ENCODE measurements around the gene INF2. TPM values are rescaled to one million over a fixed set of nuclear protein-coding genes. Genes with fewer than 3 reads are reported as not detected.

INF2 gene
- total RNA-seq, 1 experiment from 2014 or later, result 58.3 TPM

GRCh38 chr14:104690861-104691455 lies 1.5 kb downstream of the INF2 start:
- H3K23me2 ChIP-seq (ENCODE audit: insufficient read length, low read depth, low read length, poor library complexity, severe bottlenecking), result peaks cover 6% of the 10 kb centered on the region
- no peaks in the 10 kb centered on the region for H4K20me1 ChIP-seq (ENCODE audit: control insufficient read depth, insufficient read depth, insufficient read length)
- H4K91ac ChIP-seq (ENCODE audit: insufficient read length, low read depth, low read length), result no peak overlapping the region
- no peak overlapping the region for H2AFZ ChIP-seq (ENCODE audit: low read length)
- H2BK120ac ChIP-seq (ENCODE audit: low read depth, low read length, poor library complexity, severe bottlenecking), result no peak overlapping the region
- H4K8ac ChIP-seq (replicated peaks; ENCODE audit: insufficient read length, low read depth, low read length), result no peak overlapping the region
- H3K27me3 ChIP-seq (ENCODE audit: insufficient read depth, low read length), result no peaks in the 10 kb centered on the region
- H4K5ac ChIP-seq (ENCODE audit: insufficient read length, low read depth, low read length), result no peak overlapping the region
- no peak overlapping the region for H2BK15ac ChIP-seq (ENCODE audit: low read depth, low read length)
- DNase-seq, result no peak
- H3K23ac ChIP-seq (ENCODE audit: insufficient read length, low read depth, low read length), result no peak overlapping the region
- Mint-ChIP-seq H3K4me1 (peaks cover 23 to 39% of the 10 kb centered on the region in 2 experiments), H3K27me3 (ENCODE audit: low read depth) (no peaks in the 10 kb centered on the region; the same call in 1 of the 2 replicates), H3K4me3 (peak overlapping the region; percentile 64 to 75; a peak in 4 of 5 replicates), H3K9me3 (no peaks in the 10 kb centered on the region), H3K36me3 (ENCODE audit: insufficient read depth in 1 of 3, low read depth in 3 of 3) (peaks cover 3 to 6% (median 3%) of the 10 kb centered on the region in 3 experiments; a peak in 6 of 7 replicates), H3K27ac (no peak overlapping the region)
- H3K79me1 ChIP-seq (ENCODE audit: insufficient read depth, low read depth, low read length, poor library complexity, severe bottlenecking), result peaks cover 5% of the 10 kb centered on the region
- H3K18ac ChIP-seq (ENCODE audit: insufficient read length, low read depth, low read length), result no peak overlapping the region
- no peak for TF ChIP-seq CTCF (conservative IDR thresholded peaks at IDR 0.05)
- no peak overlapping the region for H3K27ac ChIP-seq (ENCODE audit: insufficient read length, low read depth, low read length)
- no peak overlapping the region for H3K4ac ChIP-seq (ENCODE audit: low read depth, low read length)
- no CpG with 5 or more reads among the region's 16 CpGs for WGBS (ENCODE audit: extremely low coverage, insufficient read length, low lambda C conversion rate)
- H2BK5ac ChIP-seq (ENCODE audit: insufficient read length, low read length), result no peak overlapping the region
- peak overlapping the region; percentile 57 for H3K4me2 ChIP-seq (ENCODE audit: insufficient read depth, insufficient read length, low read length)
- no peak overlapping the region for H3T11ph ChIP-seq (ENCODE audit: low read length)
- no peak overlapping the region for H2AK5ac ChIP-seq (ENCODE audit: insufficient read length, low read length)
- no peak overlapping the region for H3K56ac ChIP-seq (ENCODE audit: insufficient read length, low read depth, low read length)
- H3K9ac ChIP-seq (ENCODE audit: extremely low read depth, insufficient read length, low read length), result no peak overlapping the region
- H3K4me1 ChIP-seq (ENCODE audit: insufficient read depth, low read length), result peaks cover 3% of the 10 kb centered on the region; the same call in 1 of the 2 replicates
- H3K79me2 ChIP-seq (ENCODE audit: insufficient read depth, low read length), result peaks cover 4% of the 10 kb centered on the region; the same call in 1 of the 2 replicates
- H2BK12ac ChIP-seq (ENCODE audit: insufficient read length, low read depth, low read length), result no peak overlapping the region
- H2BK20ac ChIP-seq (ENCODE audit: low read depth, low read length, poor library complexity, severe bottlenecking), result no peak overlapping the region
- H3K14ac ChIP-seq (ENCODE audit: insufficient read depth, low read length), result no peak overlapping the region; the same call in 1 of the 2 replicates
- H3K9me3 ChIP-seq (ENCODE audit: control insufficient read depth, low read depth, low read length), result no peaks in the 10 kb centered on the region

Data from H9 (cell line).